HPDE6-E6E7 (cell line): Measurements from ENCODE around the gene WDSUB1.

ENCODE experiments used
- DNase-seq: peaks from one replicate; pipeline ENCODE4 v3.0.0; 2011; ENCODE audit warnings: missing footprints; ENCODE audit errors: extremely low spot score

The WDSUB1 gene

DNA sequence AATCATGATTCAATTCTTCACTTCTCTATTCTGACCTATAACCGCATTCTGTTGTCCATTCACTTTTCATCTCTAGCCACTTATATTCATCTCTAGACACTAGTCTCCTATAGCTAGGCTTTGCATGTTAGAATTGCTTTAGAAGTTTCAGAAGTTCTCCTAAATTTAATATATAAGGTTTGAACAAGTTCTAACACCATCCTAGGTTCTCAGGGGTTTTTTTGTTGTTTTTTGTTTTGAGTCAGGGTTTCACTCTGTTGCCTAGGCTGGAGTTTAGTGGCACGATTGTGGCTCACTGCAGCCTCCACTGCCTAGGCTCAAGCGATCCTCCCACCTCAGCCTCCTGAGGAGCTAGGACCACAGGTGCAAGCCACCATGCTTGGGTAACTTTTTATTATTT is 19.9 kb downstream of the WDSUB1 start:
- no peak for DNase-seq

DNA sequence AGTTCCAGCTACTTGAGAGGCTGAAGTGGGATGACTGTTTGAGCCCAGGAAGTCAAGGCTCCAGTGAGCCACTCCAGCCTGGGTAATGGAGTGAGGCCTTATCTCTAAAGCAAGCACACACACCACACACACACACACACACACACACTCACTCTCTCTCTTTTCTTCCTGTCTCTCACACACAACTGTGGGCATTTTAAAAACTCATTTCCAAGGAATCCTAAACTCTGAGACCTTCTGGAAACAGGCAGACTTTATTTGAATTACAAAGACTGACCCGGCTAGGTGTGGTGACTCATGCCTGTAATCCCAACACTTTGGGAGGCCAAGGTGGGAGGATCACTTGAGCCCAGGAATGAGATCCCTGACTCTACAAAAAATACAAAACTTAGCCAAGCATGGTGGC is 21.3 kb downstream of the WDSUB1 start:
- no peak for DNase-seq

DNA sequence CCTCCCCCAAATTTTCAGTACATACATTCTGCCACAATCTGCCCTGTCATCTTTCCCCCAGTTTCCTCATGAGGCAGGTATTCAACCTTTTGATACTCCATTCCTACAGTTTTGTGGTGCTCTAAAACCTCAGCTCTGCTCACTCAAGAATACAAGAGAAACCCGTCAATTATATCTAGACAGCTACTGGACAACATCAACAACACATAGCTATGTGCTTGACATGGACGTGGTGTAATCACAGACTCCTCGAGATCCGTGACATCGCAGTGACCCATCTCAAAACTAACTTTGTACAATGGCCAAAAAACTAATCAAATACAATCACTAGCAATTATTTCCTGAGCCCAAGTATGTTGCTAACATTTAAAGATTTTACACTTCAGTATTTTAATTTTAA is 23.6 kb downstream of the WDSUB1 start:
- DNase-seq = no peak

DNA sequence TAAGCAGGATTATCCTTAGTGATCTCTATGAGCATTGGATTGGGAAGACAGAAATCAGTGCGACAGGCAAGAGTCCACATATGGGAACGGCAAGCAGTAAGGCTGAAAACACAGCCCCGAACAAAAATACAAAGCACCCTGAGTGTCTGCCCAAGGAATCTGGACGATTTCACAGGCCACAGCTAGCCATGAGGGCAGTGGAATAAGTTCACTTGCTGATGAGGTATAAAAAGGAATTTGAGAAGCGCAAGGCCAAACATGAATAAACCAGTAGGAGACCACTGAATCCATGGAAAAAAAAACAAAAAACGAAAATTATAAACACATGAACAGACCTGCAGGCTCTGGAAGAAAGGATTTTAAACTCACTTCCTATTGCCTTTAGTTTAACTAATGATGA is 24.3 kb downstream of the WDSUB1 start:
- no peak for DNase-seq

DNA sequence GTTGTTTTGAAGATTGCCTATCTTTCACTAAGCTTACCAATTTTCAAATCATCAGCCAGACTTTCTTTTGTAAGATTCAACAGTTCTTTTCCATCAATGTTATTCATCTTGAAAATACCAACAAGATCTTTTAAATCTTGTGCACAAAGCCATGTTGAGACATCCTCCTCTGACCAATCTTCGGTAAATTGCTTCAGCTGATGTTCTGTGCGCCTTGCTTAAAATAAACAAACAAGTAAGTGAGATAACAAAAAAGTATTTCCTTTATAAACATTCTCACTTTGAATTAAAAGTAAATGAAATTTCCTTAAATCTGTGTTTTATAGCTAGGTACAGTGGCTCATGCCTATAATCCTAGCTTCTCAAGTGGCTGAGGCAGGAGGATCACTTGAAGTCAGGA is 30.3 kb downstream of the WDSUB1 start:
- no peak for DNase-seq

DNA sequence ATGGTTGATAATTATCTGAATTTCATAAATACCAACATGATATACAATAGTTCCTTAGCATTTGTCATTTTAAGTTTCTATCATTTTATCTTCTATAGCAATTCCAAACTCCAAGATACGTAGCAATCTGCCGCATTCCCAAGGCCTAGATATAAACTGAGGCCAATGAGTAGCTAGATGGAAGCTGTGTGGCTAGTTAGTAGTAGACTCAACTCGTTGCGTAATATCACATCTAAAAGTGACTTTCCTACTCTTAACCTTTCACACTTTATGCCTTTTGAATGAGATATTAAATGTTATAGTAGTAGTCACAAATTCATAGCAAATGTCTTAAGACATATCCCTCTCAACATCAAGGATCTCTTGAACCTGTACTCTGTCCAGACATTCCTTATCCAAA is 33.6 kb downstream of the WDSUB1 start:
- DNase-seq = no peak

DNA sequence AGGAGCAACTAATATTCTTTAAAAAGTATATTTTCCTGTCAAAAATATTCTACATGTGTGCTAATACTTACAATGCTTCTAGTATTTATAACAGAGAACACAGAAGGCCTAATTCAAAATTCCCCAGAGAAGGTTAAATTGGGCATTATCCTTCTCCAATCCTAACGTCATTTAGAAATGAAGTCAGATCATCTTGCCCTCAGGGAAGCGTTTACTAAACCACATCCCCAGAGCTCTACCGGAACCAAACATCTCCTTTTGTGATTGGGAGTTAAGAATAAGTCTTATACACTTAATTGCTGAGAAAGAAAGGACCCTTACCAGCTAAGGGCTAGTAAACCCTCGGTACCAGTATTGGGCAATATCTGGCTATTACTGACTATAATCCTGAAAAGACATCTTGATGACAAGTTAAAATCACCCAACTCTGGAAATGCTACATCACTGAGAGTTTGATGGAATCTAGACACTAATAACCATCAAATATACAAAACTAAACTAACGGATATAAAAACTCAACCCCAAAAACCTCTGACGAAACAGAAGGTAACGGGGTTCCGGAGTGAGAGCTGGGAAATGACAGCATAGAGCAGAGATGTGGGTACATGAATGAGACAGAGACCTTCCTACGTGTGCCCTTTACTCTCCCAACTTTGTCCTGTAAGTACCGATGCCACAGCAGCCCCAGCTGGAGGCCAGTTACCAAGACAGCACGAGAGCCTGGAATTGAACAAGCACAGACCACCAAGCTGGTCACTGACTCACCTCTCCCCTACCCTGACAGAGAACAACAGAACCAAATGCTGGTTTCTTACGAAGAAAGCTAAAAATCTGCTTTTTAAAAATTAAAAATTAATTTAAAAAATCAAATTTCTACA is 35.0 kb downstream of the WDSUB1 start:
- DNase-seq = no peak

DNA sequence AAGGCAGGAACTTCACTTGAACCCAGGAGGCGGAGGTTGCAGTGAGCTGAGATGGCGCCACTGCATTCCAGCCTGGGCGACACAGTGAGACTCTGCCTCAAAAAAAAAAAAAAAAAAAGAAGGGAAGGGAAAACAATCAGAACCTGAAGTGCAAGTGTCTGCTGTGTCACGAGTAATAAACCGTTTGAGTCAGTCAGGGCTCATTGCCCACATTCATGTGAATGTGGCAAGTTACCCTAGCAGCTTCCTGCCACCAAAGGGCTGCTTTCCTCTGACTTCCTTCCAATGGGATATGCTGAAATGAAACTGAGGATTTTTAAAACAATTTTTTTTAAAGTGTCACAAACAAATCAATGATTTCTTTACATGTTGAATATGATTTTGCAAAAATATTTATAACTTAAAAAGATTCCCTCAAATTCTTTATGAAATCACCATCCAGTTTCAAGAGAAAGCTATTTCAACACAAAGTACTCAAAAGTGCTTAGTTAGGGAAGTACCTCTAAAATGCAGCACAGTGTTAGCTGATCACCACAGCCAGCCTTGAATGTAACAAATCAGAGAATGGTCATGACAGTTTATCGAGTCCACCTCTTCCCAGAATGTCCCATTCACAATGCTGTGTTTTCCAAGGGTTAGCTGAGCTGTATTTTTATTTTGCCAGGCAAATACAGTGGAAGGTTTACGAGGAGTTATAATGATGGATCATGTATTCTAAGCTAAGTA is 36.4 kb downstream of the WDSUB1 start:
- peak; percentile 77 for DNase-seq

DNA sequence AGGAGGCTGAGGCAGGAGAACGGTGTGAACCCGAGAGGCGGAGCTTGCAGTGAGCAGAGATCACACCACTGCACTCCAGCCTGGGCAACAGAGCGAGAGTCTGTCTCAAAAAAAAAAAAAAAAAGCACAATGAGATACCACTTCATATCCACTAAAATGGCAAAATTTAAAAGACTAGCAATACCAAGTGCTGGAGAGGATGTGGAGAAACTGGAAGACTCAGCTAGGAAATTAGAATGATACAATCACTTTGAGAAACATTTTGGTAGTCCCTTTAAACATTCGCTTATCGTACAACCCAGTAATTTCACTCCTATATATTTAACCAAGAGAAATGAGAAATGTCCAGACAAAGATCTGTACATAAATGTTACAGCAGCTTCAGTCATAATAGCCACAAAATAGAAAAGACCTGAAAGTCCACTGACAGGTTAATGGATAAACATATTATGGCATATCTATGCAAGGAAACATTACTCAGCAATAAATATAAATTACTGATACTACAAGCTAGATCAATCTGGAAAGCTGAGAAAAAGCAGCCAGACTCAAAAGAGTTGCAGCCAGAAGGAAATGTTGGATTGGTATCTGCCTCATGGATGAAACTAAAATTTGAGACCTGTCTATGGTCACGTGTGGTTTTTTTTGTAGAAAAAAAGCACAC is 40.0 kb downstream of the WDSUB1 start:
- no peak for DNase-seq

DNA sequence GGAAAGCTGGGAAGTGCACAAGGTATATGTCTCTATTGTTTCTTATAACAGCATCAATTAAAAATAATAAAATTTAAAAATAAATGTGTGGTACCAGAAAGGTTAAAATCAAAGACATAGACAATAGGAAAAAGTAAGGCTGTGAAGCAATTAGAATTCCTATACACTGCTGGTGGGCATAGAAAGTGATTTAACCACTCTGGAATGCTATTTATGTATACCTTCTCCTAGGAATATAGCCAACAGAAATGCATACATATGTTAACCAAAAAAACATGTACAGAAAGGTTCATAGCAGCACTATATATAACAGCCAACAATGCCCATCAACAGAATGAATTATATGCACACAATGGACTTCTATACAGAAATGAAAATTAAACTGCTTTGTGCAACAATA is 43.0 kb downstream of the WDSUB1 start:
- no peak for DNase-seq

DNA sequence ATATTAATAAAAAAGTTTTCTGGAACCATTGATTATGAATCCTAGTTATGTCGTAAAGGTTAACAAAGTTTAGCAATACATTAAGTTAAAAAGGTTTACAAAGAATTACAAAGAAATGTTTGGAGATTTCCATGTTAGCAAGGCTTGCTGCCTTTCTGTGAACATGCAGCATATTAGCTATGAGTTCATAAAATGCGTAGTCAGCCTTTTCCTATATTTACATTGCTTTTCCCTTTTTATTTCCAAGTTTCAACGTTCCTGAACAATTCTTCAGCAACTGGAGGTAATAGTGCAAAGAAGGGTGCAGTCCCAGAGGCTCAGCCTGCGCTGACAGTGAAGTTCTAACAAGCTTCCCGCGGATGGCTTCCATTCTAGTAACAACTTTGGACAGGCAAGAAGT is 51.6 kb downstream of the WDSUB1 start:
- no peak for DNase-seq

DNA sequence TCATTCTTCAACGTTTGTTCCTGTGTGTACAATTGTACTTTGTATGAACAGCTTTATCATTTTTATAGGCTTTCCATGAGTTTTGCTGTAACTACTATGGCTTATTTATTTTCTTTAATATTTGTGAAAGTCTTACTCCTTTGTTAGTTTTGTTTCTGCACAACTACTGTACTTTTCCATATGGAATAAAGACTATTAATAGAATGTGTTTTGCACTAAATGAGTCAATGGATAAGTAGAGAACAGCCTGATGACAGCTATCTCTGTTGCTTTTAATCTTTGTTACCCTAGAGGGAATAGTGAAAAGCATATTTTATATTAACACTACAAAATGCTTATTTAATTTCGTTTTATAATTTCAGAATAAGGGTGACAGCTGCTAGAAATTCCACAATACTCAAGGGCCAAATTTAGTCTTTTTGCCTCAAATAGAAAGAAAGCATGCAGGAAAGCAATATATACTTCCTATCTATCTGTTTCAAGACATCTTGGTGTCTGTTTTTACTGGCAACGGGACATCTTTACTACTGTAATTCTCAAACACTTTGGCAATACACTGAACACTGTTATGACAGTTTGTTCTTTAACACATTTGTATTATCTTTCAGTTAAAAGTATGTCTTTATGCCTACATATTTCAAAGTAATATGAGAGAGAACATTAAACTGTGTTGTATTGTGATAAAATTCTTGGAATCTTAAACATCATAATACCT is 53.9 kb downstream of the WDSUB1 start:
- no peak for DNase-seq

DNA sequence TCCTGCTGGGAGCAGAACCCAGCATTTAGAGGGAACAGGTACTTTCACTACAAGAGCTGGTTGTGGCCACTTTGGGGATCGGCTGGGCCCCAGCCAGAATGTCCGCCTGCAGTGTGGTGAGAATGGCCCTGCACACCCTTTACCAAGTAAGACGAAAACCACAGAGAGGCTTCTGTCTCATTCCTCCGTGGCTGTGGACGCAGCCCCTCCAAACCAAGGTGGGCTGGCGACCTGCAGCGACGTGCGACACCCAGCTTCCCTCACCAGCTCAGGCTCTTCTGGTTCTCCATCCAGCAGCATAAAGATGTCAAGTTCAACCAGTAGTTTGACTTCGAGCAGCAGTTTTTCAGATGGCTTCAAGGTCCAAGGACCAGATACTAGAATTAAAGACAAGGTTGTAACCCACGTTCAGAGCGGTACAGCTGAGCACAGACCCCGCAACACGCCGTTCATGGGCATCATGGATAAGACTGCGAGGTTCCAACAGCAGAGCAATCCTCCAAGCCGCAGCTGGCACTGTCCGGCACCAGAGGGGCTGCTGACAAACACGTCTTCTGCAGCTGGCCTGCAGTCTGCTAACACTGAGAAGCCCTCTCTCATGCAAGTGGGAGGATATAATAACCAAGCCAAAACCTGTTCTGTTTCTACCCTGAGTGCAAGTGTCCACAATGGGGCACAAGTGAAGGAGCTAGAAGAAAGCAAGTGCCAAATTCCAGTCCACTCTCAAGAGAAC is 56.2 kb downstream of the WDSUB1 start:
- no peak for DNase-seq

DNA sequence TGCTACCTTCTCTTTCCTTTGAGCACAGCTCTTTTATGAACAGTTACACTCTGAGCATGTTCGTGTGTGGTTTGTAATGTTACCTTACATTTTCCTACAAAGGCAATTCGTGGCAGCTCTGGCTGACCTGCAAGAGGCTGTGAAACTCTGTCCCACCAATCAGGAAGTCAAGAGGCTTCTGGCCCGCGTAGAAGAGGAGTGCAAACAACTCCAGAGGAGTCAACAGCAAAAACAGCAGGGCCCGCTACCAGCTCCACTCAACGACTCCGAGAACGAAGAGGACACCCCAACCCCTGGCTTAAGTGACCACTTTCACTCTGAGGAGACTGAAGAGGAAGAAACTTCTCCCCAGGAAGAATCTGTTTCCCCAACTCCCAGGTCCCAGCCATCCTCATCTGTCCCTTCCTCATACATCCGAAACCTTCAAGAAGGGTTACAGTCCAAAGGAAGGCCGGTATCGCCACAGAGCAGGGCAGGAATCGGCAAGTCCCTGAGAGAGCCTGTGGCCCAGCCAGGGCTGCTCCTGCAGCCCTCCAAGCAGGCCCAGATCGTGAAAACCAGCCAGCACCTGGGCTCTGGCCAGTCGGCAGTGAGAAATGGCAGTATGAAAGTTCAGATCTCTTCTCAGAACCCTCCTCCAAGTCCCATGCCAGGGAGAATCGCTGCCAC is 56.9 kb downstream of the WDSUB1 start:
- DNase-seq = no peak

DNA sequence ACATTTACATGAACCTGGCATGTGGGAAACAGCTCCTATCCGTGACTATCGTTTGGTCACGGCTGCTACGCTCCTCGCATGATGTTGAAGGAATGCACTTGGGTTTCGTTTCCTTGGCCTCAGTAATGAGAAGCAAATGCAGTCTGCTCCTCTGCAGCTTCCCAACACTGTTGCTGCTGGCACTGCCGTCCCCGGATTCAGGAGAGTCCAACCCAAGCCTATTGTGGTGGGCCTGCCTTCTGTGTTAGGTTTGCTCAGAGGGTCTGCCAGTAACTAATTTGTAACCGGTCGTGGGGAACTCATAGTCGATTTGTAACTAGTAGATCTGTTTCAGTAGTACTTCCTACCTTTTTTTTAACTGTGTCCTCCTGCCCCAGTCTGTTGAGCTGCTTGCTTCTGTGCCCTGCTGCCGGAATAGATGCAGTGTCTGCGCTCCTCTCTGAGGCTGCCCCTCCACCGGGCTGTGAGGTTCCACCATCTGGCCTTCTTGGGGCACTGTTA is 58.4 kb downstream of the WDSUB1 start:
- no peak for DNase-seq

DNA sequence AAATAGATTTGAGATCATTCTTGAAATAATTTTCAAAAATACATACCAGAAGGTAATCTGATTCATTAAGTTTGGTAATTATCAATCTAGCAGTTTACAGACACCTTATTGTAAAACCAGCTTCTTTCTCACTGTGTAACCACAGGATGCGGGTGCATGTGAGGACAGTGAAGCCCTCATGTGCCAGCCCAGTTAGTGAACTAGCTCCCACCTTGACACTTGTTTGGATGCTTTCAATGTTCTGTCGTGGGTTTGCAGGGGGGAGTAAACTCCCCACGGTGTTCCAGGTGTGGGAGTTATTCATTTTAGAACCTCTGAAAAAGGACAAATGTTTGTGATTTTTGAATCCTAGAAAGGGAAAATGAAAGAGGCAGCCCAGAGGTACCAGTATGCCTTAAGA is 59.0 kb downstream of the WDSUB1 start:
- no peak for DNase-seq

DNA sequence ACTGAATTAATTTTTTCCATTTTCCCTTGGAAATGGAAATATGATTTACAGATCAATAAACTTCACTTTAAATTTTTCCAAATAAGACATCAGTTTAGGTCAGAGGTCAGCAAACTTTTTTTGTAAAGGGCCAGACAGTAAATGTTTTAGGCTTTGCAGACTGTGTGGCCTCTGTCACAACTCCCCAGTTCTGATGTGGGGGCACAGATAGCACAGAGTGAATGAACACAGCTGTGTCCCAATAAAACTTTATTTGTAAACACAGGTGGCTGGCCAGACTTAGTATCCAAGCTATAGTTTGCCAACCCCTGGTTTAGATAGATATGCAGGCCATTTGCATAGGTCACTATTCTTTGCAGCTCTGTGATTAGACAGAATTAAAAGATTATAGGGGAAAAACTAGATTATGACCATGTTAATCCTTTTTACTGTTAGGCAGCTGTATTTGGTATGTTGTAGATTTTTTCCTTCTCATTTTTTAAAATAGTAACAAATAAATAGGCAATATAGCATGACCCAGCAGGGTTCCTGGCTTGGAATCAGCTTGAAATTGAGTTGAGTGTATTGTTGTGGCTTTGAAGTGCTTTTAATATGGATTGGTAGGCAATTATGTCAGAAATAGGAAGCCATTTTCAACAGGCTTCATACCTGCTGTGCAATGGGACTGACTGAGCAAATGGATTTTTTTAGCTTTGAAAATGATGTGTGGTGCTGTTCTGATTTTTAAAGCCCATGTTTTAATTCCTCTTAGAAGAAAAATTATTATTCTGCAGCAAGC is 59.7 kb downstream of the WDSUB1 start:
- DNase-seq = no peak

DNA sequence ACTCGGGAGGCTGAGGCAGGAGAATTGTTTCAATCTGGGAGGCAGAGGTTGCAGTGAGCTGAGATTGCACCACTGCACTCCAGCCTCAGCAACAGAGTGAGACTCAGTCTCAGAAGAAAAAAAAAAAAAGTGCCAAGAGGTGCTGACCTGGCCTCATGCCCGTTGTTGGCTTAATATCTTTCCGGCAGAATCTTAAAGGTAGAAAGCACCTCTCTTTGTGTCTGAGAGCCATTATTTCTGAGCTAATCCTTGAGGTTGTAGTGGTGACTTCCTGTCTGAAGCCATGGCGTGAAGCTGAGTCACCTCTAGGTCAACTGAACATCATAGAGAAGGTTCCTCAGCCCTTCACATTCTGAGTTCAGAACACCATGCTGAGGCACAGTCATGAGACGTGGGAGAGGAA is 60.4 kb downstream of the WDSUB1 start:
- DNase-seq = peak; percentile 26
